ENCODE data around the gene IL1RAPL1. TPM values are rescaled to one million over a fixed set of nuclear protein-coding genes. Genes with fewer than 3 reads are reported as not detected.

The IL1RAPL1 gene
- polyA plus RNA-seq = not detected in 2 replicates
- 2.7 and 3.5 TPM in 2 replicates for polyA minus RNA-seq

DNA sequence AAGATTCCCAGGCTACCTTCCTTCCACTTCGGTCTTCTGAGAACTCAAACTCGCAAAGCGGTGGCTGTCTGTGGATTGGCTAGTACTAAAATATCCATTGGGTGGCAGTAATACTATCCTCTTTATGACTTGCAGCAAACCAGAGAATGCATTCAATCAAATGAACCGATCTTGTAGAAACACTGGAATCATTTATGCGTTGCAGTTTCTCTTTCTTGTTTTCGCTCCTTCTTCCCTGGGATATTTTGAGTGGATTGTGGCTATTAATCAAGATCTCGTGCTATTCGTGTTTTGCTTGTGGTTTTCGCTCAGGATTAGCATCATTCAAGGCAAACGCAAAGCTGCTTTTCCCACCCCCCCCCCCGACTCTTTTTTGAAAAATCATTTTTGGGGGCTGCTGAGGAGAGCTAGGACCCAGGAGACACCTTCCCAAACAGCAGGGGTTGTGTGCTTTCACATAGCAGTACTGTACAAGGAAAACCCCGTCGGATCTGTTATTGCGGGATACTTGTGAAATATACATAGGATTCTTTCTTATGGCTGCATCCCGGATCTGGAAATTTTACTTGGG, at the start of gene IL1RAPL1:
TSS of gene IL1RAPL1 (plus strand) at position 466 of the 571 bp plus-strand sequence.
- Histone ChIP-seq H3K4me2 (ENCODE audit: low read length) (peak within 1 kb of the TSS; percentile 68), H3K27me3 (ENCODE audit: insufficient read depth, low read depth, low read length) (no peaks in the 10 kb centered on the region), H3F3A (ENCODE audit: insufficient read depth, low read length, poor library complexity, severe bottlenecking) (no peaks in the 10 kb centered on the region), H2AFZ (ENCODE audit: low read depth, low read length) (no peak within 1 kb of the TSS), H3K27ac (ENCODE audit: low read length) (no peak within 1 kb of the TSS), H3K4me3 (ENCODE audit: low read length) (peak within 1 kb of the TSS; percentile 64), H3K79me2 (replicated peaks; ENCODE audit: insufficient read depth, low read length) (no peaks in the 10 kb centered on the region), H3K9ac (ENCODE audit: low read length) (peak within 1 kb of the TSS; percentile 29), H3K9me2 (ENCODE audit: insufficient read depth, low read length) (no peaks in the 10 kb centered on the region), H3K36me3 (ENCODE audit: insufficient read depth, low read length) (no peaks in the 10 kb centered on the region), H3K9me3 (ENCODE audit: low read length) (no peaks in the 10 kb centered on the region), H4K20me1 (ENCODE audit: insufficient read depth) (no peaks in the 10 kb centered on the region)
- TF ChIP-seq POLR2AphosphoS5 (IDR thresholded peaks at IDR 0.05) (no peak), CTCF (IDR thresholded peaks at IDR 0.05; ENCODE audit: poor library complexity, severe bottlenecking) (peak; percentile 68), RAD21 (conservative IDR thresholded peaks at IDR 0.05) (peak; percentile 69), EZH2 (IDR thresholded peaks at IDR 0.05; ENCODE audit: borderline replicate concordance, insufficient read depth, low read length, poor library complexity, severe bottlenecking) (no peak), MXI1 (conservative IDR thresholded peaks at IDR 0.05; ENCODE audit: poor library complexity, severe bottlenecking) (no peak), SMC3 (conservative IDR thresholded peaks at IDR 0.05; ENCODE audit: poor library complexity) (peak; percentile 66)
- TF ChIP-seq, protein P1, sequence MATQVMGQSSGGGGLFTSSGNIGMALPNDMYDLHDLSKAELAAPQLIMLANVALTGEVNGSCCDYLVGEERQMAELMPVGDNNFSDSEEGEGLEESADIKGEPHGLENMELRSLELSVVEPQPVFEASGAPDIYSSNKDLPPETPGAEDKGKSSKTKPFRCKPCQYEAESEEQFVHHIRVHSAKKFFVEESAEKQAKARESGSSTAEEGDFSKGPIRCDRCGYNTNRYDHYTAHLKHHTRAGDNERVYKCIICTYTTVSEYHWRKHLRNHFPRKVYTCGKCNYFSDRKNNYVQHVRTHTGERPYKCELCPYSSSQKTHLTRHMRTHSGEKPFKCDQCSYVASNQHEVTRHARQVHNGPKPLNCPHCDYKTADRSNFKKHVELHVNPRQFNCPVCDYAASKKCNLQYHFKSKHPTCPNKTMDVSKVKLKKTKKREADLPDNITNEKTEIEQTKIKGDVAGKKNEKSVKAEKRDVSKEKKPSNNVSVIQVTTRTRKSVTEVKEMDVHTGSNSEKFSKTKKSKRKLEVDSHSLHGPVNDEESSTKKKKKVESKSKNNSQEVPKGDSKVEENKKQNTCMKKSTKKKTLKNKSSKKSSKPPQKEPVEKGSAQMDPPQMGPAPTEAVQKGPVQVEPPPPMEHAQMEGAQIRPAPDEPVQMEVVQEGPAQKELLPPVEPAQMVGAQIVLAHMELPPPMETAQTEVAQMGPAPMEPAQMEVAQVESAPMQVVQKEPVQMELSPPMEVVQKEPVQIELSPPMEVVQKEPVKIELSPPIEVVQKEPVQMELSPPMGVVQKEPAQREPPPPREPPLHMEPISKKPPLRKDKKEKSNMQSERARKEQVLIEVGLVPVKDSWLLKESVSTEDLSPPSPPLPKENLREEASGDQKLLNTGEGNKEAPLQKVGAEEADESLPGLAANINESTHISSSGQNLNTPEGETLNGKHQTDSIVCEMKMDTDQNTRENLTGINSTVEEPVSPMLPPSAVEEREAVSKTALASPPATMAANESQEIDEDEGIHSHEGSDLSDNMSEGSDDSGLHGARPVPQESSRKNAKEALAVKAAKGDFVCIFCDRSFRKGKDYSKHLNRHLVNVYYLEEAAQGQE (IDR thresholded peaks at IDR 0.05; ENCODE audit: borderline replicate concordance) = no peak

DNA sequence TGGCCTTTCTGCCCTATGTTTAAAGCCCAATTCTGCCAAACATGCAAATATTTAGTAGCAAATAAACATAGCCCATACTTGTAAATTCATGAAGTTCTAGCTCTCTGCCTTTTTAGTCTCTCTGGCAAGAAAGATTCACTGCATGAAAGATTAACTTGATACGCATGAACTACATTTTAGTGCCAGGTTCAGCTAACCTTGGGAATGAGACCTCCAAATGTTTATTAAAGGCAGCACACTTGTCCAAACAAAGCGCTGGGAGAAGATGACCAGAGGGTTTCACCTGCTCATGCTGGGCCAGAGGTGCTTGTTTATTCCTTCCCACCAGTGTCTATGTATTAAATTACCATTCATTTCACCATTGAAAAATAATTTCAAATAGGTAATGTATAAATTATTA, 44.5 kb upstream of the IL1RAPL1 start:
- Histone ChIP-seq H3K9ac (ENCODE audit: low read length) (no peak overlapping the region), H3F3A (ENCODE audit: insufficient read depth, low read length, poor library complexity, severe bottlenecking) (no peaks in the 10 kb centered on the region), H3K79me2 (replicated peaks; ENCODE audit: insufficient read depth, low read length) (no peaks in the 10 kb centered on the region), H3K27ac (ENCODE audit: low read length) (no peak overlapping the region), H3K9me2 (ENCODE audit: insufficient read depth, low read length) (no peaks in the 10 kb centered on the region), H3K4me3 (ENCODE audit: low read length) (no peak overlapping the region), H3K9me3 (ENCODE audit: low read length) (no peaks in the 10 kb centered on the region), H4K20me1 (ENCODE audit: insufficient read depth) (no peaks in the 10 kb centered on the region), H3K36me3 (ENCODE audit: insufficient read depth, low read length) (no peaks in the 10 kb centered on the region), H3K27me3 (ENCODE audit: insufficient read depth, low read depth, low read length) (no peaks in the 10 kb centered on the region), H2AFZ (ENCODE audit: low read depth, low read length) (no peak overlapping the region), H3K4me2 (ENCODE audit: low read length) (no peak overlapping the region)
- TF ChIP-seq RAD21 (conservative IDR thresholded peaks at IDR 0.05) (no peak), MXI1 (conservative IDR thresholded peaks at IDR 0.05; ENCODE audit: poor library complexity, severe bottlenecking) (no peak), TAF1 (IDR thresholded peaks at IDR 0.05; ENCODE audit: low read depth) (no peak)
- TF ChIP-seq, protein P1 (IDR thresholded peaks at IDR 0.05; ENCODE audit: borderline replicate concordance) = no peak
